ENCODE data around the gene C12orf57. TPM values are rescaled to one million over a fixed set of nuclear protein-coding genes. Genes with fewer than 3 reads are reported as not detected.
A peak's percentile ranks its signal among the peaks of the same experiment; 100 is the strongest.

Gene C12orf57
- total and polyA plus RNA-seq, 2 of the 13 experiments (the other 11 are each of a cell fraction or from before 2014, with no cell fraction given), result 84.0 to 287 TPM

DNA sequence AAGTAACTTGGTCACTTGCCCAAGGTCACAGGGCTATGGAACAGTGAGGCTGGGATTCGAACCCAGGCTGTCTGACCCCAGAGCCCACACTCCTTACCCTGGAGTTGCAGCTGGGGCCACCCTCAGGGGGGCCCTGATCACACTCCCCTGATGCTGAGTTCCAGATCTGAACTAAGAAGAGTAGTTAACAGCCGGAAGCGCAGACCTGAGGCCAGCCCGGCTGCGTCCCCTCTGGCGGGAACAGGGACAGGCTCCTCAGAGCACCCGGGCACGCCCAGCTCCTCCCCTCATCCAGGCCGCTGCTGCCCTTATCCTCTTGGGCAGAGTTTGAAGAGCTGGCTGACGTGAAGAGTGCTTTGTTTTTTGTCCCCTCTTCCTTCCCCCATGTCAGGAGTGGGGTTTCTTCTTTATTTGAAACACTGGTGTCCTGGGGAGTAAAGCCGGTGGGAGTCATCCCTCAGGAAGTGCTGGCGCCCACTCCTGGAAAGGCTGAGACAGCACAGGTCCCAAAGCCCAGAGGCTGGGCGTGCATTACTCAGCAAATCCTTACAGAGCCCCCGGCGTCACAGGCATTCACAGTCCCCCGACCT lies 18.0 kb downstream of the C12orf57 start (continued):
- TF ChIP-seq, protein P1, sequence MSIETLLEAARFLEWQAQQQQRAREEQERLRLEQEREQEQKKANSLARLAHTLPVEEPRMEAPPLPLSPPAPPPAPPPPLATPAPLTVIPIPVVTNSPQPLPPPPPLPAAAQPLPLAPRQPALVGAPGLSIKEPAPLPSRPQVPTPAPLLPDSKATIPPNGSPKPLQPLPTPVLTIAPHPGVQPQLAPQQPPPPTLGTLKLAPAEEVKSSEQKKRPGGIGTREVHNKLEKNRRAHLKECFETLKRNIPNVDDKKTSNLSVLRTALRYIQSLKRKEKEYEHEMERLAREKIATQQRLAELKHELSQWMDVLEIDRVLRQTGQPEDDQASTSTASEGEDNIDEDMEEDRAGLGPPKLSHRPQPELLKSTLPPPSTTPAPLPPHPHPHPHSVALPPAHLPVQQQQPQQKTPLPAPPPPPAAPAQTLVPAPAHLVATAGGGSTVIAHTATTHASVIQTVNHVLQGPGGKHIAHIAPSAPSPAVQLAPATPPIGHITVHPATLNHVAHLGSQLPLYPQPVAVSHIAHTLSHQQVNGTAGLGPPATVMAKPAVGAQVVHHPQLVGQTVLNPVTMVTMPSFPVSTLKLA (IDR thresholded peaks at IDR 0.05), result no peak
- TF ChIP-seq ZFP1 (CRISPR knock-in tag; IDR thresholded peaks at IDR 0.05), result no peak
- no peak for TF ChIP-seq ZNF570 (CRISPR knock-in tag; IDR thresholded peaks at IDR 0.05; ENCODE audit: borderline replicate concordance)
- TF ChIP-seq CBFB (CRISPR knock-in tag; IDR thresholded peaks at IDR 0.05), result 0 out of 2 replicates have a peak, but pooled peaks have one; percentile 34
- TF ChIP-seq ZNF883 (CRISPR knock-in tag; IDR thresholded peaks at IDR 0.05; ENCODE audit: not compliant biosample characterization), result no peak
- no peak for TF ChIP-seq TAF15 (IDR thresholded peaks at IDR 0.05; ENCODE audit: low read depth, low read length, poor library complexity, severe bottlenecking)
- TF ChIP-seq ZNF605 (CRISPR knock-in tag; IDR thresholded peaks at IDR 0.05), result 0 out of 2 replicates have a peak, but pooled peaks have one; percentile 35
- no peak for TF ChIP-seq ZBTB33 (CRISPR knock-in tag; IDR thresholded peaks at IDR 0.05)
- no peak for TF ChIP-seq HNRNPLL (IDR thresholded peaks at IDR 0.05; ENCODE audit: low read depth, low read length, poor library complexity, severe bottlenecking)
- peak; percentile 88 for TF ChIP-seq NFE2L2 (IDR thresholded peaks at IDR 0.05; ENCODE audit: low read length)
- TF ChIP-seq ZBTB42 (CRISPR knock-in tag; IDR thresholded peaks at IDR 0.05), result no peak
- TF ChIP-seq THAP11 (CRISPR knock-in tag; IDR thresholded peaks at IDR 0.05), result peak; percentile 41; the same call in 1 of the 2 replicates
- TF ChIP-seq, protein P2, sequence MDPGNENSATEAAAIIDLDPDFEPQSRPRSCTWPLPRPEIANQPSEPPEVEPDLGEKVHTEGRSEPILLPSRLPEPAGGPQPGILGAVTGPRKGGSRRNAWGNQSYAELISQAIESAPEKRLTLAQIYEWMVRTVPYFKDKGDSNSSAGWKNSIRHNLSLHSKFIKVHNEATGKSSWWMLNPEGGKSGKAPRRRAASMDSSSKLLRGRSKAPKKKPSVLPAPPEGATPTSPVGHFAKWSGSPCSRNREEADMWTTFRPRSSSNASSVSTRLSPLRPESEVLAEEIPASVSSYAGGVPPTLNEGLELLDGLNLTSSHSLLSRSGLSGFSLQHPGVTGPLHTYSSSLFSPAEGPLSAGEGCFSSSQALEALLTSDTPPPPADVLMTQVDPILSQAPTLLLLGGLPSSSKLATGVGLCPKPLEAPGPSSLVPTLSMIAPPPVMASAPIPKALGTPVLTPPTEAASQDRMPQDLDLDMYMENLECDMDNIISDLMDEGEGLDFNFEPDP (CRISPR knock-in tag; conservative IDR thresholded peaks at IDR 0.05), result no peak
- TF ChIP-seq ARNTL (CRISPR knock-in tag; IDR thresholded peaks at IDR 0.05), result no peak
- no peak for TF ChIP-seq ZNF367 (CRISPR knock-in tag; IDR thresholded peaks at IDR 0.05; ENCODE audit: borderline replicate concordance)
- 0 out of 2 replicates have a peak, but pooled peaks have one; percentile 21 for TF ChIP-seq DRAP1 (CRISPR knock-in tag; IDR thresholded peaks at IDR 0.05)
- no peak for TF ChIP-seq BRD4 (CRISPR knock-in tag; IDR thresholded peaks at IDR 0.05)
- TF ChIP-seq ZNF432 (CRISPR knock-in tag; IDR thresholded peaks at IDR 0.05; ENCODE audit: borderline replicate concordance), result no peak
- no peak for TF ChIP-seq MAZ (IDR thresholded peaks at IDR 0.05; ENCODE audit: borderline replicate concordance, low read depth, low read length)
- TF ChIP-seq MAZ (CRISPR knock-in tag; IDR thresholded peaks at IDR 0.05; ENCODE audit: low read depth), result peak; percentile 39; the same call in 1 of the 2 replicates
- TF ChIP-seq CEBPZ (IDR thresholded peaks at IDR 0.05; ENCODE audit: low read length), result no peak
